ENCODE data around the gene SIDT1. TPM values are rescaled to one million over a fixed set of nuclear protein-coding genes. Genes with fewer than 3 reads are reported as not detected.

The SIDT1 gene
- total RNA-seq, result 0.89 TPM
- long read RNA-seq, result 0 reads

DNA sequence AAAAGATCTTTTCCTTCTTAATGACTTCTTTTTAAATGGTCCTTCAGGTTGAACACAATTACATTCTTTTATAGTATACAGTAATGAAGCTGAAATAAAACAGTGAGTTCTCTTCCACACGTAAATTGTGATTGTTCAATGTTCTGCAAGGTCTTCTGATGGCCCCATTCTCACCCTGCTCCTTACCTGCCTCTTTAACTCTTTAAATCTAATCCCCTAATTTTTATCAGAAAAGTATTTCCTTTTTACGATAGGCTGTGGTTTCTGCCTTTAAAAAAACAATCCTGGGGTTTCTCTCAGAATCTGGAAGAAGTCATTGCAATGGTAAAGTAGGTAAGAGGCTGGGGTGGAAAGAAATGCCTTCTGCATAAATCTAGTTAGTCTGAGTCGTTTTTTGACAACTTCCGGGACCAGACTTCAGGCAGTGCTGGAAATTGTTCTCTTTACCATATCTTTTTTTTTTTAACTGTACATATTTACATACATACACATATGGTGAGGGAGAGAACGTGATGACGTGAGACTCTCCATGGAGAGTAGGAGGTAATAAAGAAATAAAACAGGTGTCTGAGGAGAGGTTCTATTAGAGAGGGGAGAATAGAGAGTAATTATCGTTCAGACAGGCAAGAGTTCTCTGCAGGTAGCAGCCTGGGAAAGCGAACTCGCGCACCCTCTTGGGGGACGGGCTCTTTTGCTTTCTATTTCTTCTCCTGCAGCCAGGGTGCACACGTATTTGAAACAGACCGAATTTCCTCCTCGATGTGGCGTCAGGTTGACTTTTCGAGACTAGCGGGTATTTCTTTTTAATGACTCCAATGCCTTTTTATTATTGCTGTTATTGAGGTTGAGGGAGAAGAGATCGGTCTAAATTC, at the start of gene SIDT1:
TSS of gene SIDT1 (plus strand) at position 730 of the 872 bp plus-strand sequence. CDS start 467 bp downstream, outside the sequence.
- intact Hi-C loops (cut with DNase I), result no loop called here

DNA sequence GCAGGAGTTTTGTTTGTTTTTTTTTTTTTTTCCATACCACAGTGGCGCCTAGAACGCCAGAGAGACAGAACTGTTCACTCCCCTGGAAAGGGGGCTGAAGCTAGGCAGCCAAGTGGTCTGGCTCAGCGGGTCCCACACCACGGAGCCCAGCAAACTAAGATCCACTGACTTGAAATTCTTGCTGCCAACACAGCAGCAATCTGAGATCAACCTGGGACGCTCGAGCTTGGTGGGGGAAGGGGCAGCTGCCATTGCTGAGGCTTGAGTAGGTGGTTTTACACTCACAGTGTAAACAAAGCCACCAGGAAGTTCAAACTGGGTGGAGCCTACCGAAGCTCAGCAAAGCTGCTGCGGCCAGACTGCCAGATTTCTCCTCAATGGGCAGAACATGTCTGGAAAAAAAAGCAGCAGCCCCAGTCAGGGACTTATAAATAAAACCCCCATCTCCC, 47.2 kb upstream of the SIDT1 start:
- DNase-seq (ENCODE audit: low spot score), result no peak
- intact Hi-C loops (cut with DNase I), result no loop called here

More for the DNA sequence above, at the start of gene SIDT1:
- DNase-seq (ENCODE audit: low spot score), result peak; percentile 76

DNA sequence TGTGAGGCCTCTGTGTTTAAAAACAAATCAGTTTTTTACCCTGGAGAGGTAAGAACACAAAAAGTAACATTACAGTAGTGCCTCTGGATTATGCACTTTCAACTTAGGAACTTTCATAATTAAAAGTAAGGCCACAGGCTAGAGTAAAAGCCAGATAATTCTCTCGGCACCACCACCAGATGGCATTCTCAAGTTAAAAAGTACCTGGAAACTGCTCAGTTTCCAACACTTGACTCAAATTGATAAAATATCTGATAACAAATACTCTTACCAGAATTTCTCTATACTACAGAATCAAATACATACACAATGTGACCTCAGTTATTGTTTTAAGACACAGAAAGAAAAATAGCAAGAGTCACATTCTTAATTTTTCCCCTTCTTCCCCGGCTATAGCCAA, 37.3 kb upstream of the SIDT1 start:
- no peak for DNase-seq (ENCODE audit: low spot score)
- intact Hi-C loops (cut with DNase I), result loop anchor here (2.0 kb wide), 1 partner anchor 132 kb away; no protein-coding TSS in a partner anchor

DNA sequence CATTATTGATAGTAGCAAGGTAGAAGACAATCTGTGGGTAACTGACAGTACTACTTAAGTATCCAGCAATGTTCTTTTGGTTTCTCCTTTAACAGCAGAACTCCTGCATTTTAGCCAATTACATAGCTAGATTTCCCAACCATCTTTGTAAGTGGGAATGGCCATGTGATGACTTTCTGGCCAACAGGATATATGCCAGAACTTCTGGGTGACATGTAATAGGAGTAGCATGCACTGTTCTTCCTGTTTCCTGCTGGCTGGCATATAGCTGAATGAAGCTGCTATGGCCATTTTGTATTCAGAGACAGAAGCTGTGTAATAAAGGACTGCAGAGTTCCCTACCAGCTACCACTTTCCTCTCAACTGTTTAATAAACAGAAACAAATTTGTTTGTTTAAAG, 35.4 kb upstream of the SIDT1 start:
- no peak for DNase-seq (ENCODE audit: low spot score)
- intact Hi-C loops (cut with DNase I), result no loop called here

DNA sequence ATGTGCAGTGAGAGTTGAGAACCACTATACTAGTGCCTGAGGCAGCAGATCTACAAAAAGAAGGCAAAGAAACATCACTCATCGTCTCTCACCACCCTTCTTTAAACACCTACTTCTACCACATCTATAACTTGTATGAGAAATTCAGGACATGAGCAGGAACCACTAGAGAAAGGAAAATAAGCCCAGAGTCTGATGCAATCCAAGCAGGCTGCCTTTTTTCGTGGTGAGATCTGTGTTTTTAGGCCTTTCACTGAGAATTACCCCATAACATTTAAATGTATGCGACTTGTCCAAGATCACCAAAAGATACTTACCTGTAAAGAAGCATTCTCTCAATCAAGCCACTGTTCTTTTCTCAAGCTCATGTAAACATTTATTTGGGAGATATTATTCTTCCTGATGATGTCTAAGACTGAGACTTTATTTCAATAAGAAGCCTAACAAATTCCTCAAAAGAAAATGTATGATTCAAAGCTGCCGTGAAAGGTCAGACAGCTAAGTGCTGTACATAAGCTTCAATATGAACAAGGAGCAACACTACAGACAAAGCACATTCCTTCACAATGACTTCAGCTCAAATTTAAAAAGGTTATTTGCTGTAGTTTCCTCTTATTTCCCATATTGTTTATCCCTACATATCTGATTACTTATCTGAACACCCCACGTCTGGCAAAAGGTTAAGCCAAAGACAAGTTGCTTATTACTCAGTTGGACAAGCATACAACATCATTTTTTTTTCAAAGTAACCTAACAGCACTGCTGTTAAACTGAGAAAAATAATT, 33.9 kb upstream of the SIDT1 start:
- intact Hi-C loops (cut with DNase I), result no loop called here
- no peak for DNase-seq (ENCODE audit: low spot score)

DNA sequence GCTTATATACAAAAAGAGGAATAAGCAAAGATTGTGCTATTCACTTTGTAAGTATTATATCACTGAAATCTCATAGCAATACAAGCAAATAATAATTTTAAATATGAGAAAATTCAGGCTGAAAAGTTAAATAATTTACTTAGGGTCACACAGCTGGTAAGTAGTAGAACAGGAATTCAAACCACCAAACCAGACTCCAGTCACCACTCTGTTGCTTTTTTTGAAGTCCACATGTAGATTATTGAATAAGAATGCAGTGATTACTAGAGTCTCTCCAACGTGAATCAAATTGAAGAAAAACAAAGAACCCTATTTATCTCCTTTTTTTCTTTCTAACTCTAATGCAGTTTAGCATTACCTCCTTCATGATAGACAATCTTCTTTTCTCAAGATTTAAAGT, 33.3 kb upstream of the SIDT1 start:
- intact Hi-C loops (cut with DNase I), result no loop called here
- DNase-seq (ENCODE audit: low spot score), result no peak

DNA sequence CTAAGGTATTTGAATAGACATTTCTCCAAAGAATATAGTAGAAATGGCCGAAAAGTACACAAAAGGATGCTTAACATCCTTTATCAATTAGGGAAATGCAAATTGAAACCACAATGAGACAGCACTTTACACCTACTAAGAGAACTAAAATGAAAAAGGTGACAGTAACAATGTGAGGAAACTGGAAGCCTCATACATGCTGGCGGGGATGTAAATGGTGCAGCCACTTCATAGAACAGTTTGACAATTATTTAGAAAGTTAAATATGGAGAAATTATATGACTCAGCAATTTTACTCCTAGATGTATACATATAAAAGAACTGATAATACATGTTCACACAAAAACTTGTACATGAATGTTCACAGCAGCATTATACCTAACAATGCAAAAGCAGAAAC, 30.8 kb upstream of the SIDT1 start:
- DNase-seq (ENCODE audit: low spot score), result no peak
- intact Hi-C loops (cut with DNase I), result no loop called here

DNA sequence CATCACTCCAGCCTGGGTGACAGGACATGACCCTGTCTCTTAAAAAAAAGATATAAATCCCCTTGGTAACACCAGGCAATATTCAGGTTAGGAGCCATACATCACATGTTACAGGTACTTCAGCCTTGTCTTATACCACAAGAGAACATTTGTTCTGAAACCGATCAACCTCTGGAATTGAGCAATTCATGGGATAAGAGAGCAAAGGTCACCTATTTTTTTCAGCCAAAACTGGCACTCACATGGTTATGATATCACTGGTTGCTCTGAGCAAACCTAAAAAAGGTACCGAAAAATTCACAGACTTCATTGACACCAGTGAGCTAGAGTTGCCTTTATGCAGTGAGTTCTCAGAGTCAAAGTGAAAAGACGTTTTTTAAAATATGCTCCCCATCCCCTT, 26.5 kb upstream of the SIDT1 start:
- no peak for DNase-seq (ENCODE audit: low spot score)
- intact Hi-C loops (cut with DNase I), result no loop called here

DNA sequence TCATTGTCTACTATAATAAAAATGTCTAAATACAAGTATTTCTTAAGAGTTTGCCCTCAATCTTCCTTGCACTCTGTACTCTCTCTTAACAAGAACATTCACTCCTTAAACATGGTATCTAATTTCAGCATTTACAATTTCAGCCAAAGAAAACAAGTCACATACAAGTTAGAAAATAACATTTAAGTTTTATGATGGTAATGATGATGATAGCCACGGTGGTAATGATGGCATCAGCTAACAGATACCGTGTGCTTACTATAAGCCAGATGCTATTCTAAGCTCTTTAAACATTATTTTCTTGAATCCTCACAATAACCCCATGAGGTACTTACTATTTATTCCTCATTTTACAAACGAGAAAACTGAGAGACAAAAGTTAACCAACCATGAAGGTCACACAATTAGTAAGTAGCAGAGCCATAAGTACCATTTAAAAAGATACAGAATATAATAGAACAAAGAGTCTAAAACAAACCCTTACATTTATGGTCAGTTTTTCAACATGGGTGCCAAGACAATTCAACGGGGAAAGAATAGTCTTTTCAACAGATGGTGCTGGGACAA, 24.8 kb upstream of the SIDT1 start:
- intact Hi-C loops (cut with DNase I), result no loop called here

DNA sequence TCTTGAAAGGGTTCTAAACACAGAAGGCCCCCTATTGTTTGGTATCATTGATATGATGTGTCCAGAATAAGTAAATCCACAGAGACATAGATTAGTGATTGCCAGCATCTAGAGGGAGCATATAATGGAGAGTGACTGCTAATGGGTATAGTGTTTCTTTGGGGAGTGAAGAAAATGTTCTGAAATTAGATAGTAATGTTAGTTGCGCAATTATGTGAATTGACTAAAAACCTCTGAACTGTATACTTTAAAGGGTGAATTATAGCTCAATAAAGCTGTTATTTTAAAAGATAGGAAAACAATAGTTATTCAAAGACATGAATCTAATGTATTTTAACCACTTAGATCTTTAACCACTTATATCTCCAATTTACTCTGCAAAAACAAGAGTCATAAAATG, 23.4 kb upstream of the SIDT1 start:
- intact Hi-C loops (cut with DNase I), result no loop called here
- no peak for DNase-seq (ENCODE audit: low spot score)

More for the DNA sequence above, 24.8 kb upstream of the SIDT1 start:
- no peak for DNase-seq (ENCODE audit: low spot score)

DNA sequence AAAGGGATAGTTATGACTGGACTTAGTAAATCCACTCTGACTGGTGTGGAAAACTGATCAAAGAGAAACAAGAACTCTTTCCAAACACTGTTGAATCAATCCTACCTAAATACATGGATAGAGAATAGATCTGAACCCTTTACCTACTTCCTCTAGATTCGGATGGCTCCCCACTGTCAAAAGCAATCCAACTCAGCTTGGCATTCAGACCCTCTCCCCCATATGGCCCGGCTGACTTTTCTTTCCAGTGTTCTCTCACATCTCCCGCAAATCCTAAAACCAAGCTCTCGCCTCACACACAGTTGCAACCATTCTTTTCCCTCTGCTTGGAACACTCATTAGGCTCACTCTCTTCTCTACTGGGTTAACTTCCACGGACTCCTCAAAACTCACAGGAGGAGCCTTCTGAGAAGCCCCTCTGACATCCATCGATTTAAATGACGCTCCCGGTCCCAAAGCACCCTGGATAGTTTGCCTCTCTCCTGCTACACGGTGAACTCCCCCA, 18.0 kb upstream of the SIDT1 start:
- intact Hi-C loops (cut with DNase I), result loop anchor here (5.0 to 10.0 kb wide), 2 partner anchors 230 to 433 kb away; partner anchors contain the start of genes ATP6V1A, NAA50 and ZDHHC23
- DNase-seq (ENCODE audit: low spot score), result no peak

DNA sequence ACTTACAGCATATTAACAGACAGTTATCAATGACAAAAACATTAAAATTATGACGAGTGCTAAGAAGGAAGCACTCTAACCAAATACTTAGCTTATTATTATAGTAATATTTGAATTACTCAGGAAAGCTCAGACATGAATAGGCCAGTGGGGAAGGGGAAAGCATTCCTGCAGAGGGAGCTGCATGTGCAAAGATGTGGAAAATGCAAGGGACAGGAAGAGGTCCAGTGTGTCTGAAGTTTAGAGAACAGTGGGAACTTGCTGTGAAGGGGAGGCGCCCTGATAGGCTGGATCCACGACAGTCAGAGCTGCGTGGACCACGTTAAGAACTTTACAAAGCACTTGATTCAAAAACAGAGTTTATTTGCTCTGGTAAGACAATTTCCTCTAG, 16.2 kb upstream of the SIDT1 start:
- DNase-seq (ENCODE audit: low spot score), result no peak
- intact Hi-C loops (cut with DNase I), result loop anchor here (10.0 kb wide), 1 partner anchor 229 kb away; the partner anchor contains the start of genes ATP6V1A and NAA50

DNA sequence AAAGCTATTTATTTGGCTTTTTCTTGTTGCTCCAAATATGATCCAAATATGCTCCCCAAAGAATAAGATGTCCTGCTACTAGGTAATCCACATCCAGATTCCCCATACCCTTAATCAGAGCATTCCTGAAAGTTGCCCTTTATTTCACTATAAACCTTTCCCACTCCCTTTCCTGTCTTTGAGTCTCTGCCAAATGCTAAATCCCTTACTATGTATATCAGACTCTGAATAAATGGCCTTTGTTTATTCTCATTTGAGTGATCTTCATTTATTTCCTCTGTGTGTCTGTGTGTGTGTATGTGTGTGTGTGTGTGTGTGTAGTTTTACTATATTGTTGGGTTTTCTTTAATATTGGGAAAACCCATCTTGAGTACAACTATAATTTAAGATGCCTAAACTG, 10.4 kb upstream of the SIDT1 start:
- DNase-seq (ENCODE audit: low spot score), result no peak
- intact Hi-C loops (cut with DNase I), result no loop called here

DNA sequence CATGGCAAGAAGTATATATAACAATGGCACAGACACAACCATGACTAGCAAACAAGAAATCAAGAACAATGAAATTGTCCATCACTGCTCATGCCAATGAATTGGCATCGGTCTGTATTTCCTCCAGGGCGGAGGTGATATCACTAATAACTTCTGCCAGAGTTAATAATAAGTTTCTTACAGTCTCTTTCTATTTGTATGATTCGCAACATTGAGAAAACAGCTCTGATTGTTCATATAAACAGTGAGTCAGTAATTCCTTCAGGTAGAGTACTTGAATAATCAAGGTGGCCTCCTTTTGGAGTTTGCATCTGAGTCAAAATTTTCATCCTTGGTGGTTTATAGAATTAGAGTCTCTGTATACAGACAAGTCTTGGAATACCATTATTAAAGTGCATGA, 9.1 kb upstream of the SIDT1 start:
- intact Hi-C loops (cut with DNase I), result no loop called here
- no peak for DNase-seq (ENCODE audit: low spot score)

DNA sequence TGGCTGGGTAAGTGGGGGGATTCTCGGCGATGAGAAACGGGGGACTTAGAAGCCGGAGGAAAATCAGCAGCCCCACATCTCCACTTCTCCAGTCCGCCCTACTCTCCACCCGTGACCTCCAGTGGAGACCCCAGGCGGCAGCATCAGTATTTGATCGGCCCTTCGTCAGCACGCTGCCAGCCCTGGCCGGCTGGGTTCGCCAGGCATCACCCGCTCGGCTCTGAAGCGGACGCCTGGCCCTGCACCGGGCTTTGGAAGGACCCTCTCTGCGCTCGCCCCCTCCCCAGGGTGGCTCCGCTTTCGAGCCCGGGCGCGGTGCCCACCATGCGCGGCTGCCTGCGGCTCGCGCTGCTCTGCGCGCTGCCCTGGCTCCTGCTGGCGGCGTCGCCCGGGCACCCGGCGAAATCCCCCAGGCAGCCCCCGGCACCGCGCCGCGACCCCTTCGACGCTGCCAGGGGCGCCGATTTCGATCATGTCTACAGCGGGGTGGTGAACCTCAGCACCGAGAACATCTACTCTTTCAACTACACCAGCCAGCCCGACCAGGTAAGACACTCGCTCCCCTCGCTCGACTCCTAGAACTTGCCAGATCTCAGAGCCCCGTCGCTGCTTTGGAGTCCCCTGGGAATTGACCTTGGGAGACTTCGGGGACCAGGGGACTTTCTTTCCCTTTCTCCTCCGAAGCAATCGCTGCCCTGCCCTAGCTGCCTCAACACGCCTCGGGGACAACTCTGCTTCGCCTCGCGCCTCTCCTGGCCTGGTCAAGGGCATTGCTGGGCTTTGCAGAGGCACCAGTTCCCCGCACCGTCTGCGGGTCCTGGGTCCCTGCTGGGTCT, 561 bp downstream of the SIDT1 start:
- no peak for DNase-seq (ENCODE audit: low spot score)
- intact Hi-C loops (cut with DNase I), result no loop called here

DNA sequence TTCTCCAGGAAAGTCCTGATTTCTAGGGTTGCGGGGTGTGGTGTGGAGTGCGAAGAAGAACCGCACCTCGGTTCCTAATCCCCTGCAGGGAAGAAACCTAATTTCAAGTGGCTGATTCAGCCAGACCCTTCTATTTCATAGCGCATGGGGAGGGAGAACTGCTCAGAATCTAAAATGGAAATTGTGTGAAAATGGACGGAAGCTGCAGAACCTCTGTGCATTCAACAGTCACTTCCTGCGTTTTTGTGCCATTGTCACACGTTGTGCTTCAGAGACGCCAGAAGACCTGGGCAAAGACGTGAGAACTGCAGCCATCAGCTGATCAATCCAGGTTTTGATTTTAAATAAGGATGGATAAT, 1.2 kb downstream of the SIDT1 start:
- DNase-seq (ENCODE audit: low spot score), result no peak
- intact Hi-C loops (cut with DNase I), result no loop called here

DNA sequence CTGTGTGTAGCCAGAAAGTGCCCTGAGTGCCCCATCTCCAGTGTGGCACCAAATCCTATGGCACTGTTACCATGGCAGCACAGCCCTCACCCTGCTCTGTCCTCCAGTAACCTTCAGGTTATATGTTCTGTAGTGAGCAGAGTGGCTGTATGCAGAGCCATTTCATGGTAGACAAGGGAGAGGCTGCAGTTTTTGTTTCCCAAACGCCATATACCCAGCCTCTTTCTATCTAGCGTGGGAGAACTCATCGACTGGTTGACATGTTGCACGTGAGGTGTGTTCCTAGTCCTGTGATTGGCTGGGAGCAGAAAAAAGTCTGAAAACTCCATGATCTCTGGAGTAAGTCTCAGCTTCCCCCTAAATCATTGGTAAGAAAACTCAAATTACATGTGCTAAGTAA, 2.0 kb downstream of the SIDT1 start:
- intact Hi-C loops (cut with DNase I), result no loop called here
- DNase-seq (ENCODE audit: low spot score), result no peak

DNA sequence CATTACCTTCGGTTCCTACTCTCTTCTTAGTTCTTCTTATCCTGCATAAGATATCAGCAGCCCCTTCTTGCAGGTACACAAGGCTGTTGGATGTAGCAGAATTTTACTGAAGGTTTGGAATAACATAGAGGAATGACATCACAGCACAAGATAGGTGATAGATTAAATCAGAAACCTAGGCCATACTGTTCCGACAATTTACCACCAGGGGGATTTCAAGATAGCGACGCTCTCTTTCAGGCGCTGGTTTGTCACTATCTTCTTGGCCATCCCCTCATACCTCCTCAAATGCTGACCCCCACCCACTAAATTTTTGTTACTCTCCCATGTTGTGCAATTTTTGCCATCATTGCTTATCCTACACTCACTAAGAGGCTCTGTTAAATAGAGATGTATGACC, 3.5 kb downstream of the SIDT1 start:
- no peak for DNase-seq (ENCODE audit: low spot score)
- intact Hi-C loops (cut with DNase I), result no loop called here

DNA sequence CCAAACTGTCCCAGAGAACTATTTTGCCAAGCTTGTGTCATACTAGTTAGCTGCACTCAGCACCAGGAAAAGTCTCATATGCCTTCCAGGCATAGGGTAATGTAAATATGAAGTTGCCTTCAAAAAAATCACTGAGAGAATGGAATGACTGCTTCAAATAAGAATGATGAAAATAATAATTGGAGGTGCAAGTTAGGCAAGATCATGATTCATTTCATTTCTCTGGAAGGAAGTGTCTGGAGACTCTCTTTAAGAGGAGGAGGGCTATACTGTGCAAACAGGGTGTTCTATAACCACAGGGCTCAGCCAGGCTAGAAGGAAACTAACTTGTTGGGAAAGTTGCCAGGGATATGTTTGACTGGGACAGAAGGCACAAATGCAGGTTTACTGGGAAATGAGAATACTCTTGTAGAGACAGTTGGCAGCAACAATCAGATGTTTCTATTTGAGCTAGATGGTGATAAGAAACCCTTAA, 4.3 kb downstream of the SIDT1 start:
- intact Hi-C loops (cut with DNase I), result no loop called here
- DNase-seq (ENCODE audit: low spot score), result no peak
